ENCODE results near the gene C1orf35. TPM values are rescaled to one million over a fixed set of nuclear protein-coding genes. Genes with fewer than 3 reads are reported as not detected.

Gene C1orf35
- total RNA-seq, 4 donors from 2014 or later, result 10.6 to 18.6 (median 12.6) TPM; not detected in 1

DNA sequence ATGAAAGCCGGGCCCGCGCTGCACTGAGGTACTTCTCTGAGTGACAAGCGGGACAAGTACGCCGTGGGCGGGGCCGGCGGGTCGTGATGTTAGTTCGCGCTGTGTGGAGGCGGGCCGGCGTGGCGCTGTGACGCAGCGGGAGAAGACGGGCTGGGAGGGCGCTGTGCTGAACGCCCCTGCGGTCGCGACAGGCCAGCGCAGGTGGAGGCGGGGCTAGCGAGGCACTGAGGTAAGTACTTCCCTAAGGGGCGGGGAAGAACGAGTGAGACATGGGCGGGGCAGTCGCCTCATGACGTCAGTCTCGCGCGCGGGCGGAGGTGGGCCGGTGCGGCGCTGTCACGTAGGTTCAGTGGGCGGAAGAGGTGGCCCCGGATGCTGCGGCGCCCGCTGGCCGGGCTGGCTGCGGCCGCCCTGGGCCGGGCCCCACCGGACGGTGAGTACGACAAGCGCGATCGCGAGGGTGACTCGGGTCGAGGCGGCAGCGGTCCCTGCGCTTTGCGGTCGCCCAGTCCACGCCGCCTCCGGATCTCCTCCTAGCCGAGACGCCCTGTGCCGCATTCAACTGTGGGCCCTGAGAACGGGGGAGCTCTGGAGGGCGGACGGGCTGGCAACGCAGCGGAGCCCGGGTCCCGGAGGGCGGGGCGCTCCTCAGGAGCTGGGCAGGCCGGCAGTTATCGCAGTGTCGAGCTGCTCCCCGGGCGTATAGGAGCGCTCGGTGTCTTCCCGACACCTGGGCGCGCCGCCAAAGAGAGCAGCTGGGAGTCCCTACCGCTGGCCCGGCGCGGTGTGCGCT lies 37.0 kb upstream of the C1orf35 start, which contains the start of gene GUK1:
Gene GUK1, plus strand, starts transcription at position 349 of the 793 bp plus-strand sequence. Its CDS starts 24 bp downstream, at position 373.
- intact Hi-C loops (cut with DNase I; ENCODE audit: low total_unique reads), result no loop called here
- Histone ChIP-seq H3K27ac (peak within 1 kb of the TSS; percentile 87 to 96), H3K27me3 (no peaks in the 10 kb centered on the region), H3K4me3 (peak within 1 kb of the TSS; percentile 78 to 99), H3K4me1 (peaks cover 0 to 26% of the 10 kb centered on the region in 2 donors), H3K36me3 (no peaks in the 10 kb centered on the region), H3K9me3 (no peaks in the 10 kb centered on the region)
- peak; percentile 99 to 100 for DNase-seq
- TF ChIP-seq CTCF (IDR thresholded peaks at IDR 0.05) (peak in 3 of 4 experiments; percentile 35 to 73 (median 44)), POLR2A (IDR thresholded peaks at IDR 0.05) (peak; percentile 91 to 99)

- no peaks in the 10 kb centered on the region for H3K36me3 ChIP-seq
- H3K4me3 ChIP-seq, result peak overlapping the region; percentile 78 to 99
- no peak for TF ChIP-seq POLR2A (IDR thresholded peaks at IDR 0.05)
- no peak for TF ChIP-seq CTCF (IDR thresholded peaks at IDR 0.05)
- intact Hi-C loops (cut with DNase I; ENCODE audit: low total_unique reads), result no loop called here
- peak overlapping the region; percentile 87 to 96 for H3K27ac ChIP-seq
- no peaks in the 10 kb centered on the region for H3K9me3 ChIP-seq
- H3K4me1 ChIP-seq, result peaks cover 0 to 26% of the 10 kb centered on the region in 2 donors
- H3K27me3 ChIP-seq, result no peaks in the 10 kb centered on the region
- no peak for DNase-seq
Observed at GRCh38 chr1:228139406-228139930, 36.3 kb upstream of the C1orf35 start.

GRCh38 chr1:228136901-228137300 lies 33.8 kb upstream of the C1orf35 start:
- Histone ChIP-seq H3K4me3 (no peak overlapping the region), H3K9me3 (no peaks in the 10 kb centered on the region), H3K4me1 (peaks cover 0 to 11% of the 10 kb centered on the region in 2 donors), H3K27ac (no peak overlapping the region), H3K27me3 (no peaks in the 10 kb centered on the region), H3K36me3 (no peaks in the 10 kb centered on the region)
- DNase-seq, result no peak
- intact Hi-C loops (cut with DNase I; ENCODE audit: low total_unique reads), result no loop called here
- TF ChIP-seq CTCF (IDR thresholded peaks at IDR 0.05), result no peak
- TF ChIP-seq POLR2A (IDR thresholded peaks at IDR 0.05), result no peak

DNA sequence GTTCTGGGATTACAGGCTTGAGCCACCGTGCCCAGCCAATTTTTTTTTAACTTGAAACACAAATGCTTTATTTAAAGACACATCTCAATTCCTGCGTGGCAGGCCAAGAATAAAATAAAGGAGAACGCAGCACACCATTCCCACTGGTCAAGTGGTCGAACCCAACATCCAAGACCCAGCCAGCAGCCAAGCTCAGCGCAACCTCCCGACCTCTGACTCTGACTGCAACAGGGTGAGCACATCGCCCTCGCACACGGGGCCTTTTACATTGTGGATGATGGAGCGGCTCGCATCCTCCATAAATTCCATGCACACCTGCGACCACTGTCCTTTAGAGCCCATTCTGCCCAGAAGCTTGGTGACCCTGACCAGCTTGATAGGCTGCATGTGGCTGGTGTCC lies 31.5 kb upstream of the C1orf35 start:
- no peak overlapping the region for H3K4me3 ChIP-seq
- H3K27ac ChIP-seq, result no peak overlapping the region
- DNase-seq, result no peak
- no peaks in the 10 kb centered on the region for H3K9me3 ChIP-seq
- TF ChIP-seq CTCF (IDR thresholded peaks at IDR 0.05), result no peak
- TF ChIP-seq POLR2A (IDR thresholded peaks at IDR 0.05), result no peak
- H3K36me3 ChIP-seq, result no peaks in the 10 kb centered on the region
- intact Hi-C loops (cut with DNase I; ENCODE audit: low total_unique reads), result no loop called here
- H3K27me3 ChIP-seq, result no peaks in the 10 kb centered on the region
- no peaks in the 10 kb centered on the region for H3K4me1 ChIP-seq

GRCh38 chr1:228131766-228132165 lies 28.6 kb upstream of the C1orf35 start:
- H3K27ac ChIP-seq, result no peak overlapping the region
- DNase-seq, result no peak
- no peaks in the 10 kb centered on the region for H3K27me3 ChIP-seq
- H3K4me3 ChIP-seq, result no peak overlapping the region
- TF ChIP-seq CTCF (IDR thresholded peaks at IDR 0.05) (no peak), POLR2A (IDR thresholded peaks at IDR 0.05) (no peak)
- H3K4me1 ChIP-seq, result no peaks in the 10 kb centered on the region
- intact Hi-C loops (cut with DNase I; ENCODE audit: low total_unique reads), result no loop called here
- no peaks in the 10 kb centered on the region for H3K9me3 ChIP-seq
- no peaks in the 10 kb centered on the region for H3K36me3 ChIP-seq

Data from uterus (tissue), 4 donors.